Measurements from ENCODE around the gene ERC1. TPM values are rescaled to one million over a fixed set of nuclear protein-coding genes. Genes with fewer than 3 reads are reported as not detected.
A peak's percentile ranks its signal among the peaks of the same experiment; 100 is the strongest.
"Not testable (repeated sequence)": the region's sequence is repeated elsewhere in the genome, so short reads cannot be mapped to it uniquely, and the experiment has no call there.

The ERC1 gene
- total RNA-seq, 1 donor from 2014 or later, result 79.5 TPM

DNA sequence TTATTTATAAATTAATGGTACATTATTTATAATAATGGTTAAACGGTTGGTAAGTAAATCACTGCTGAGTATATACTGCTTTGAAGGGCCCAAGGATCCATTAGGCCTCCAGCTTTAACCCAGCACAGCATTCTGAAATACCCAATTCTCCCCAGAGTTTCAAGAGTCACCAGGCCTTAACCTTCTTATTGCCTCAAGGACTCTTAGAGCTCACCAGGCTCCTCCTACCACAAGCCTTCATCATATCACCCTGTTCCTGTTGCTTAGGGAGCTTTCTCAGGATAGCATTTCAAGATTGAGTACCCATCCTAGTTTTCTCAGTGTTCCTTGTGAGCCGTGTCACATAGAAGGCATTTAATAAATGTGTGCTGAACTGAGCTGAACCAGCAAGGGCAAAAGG is 360.9 kb downstream of the ERC1 start:
- H3K27me3 Mint-ChIP-seq (ENCODE audit: unreplicated experiment), result no peaks in the 10 kb centered on the region
- H3K4me3 Mint-ChIP-seq (ENCODE audit: unreplicated experiment), result no peak overlapping the region
- H3K36me3 Mint-ChIP-seq (ENCODE audit: unreplicated experiment), result no peaks in the 10 kb centered on the region
- DNase-seq (ENCODE audit: extremely low spot score, unreplicated experiment), result no peak
- no peaks in the 10 kb centered on the region for H3K9me3 Mint-ChIP-seq (ENCODE audit: unreplicated experiment)
- no peak overlapping the region for H3K27ac Mint-ChIP-seq (ENCODE audit: unreplicated experiment)
- TF ChIP-seq, protein P1, sequence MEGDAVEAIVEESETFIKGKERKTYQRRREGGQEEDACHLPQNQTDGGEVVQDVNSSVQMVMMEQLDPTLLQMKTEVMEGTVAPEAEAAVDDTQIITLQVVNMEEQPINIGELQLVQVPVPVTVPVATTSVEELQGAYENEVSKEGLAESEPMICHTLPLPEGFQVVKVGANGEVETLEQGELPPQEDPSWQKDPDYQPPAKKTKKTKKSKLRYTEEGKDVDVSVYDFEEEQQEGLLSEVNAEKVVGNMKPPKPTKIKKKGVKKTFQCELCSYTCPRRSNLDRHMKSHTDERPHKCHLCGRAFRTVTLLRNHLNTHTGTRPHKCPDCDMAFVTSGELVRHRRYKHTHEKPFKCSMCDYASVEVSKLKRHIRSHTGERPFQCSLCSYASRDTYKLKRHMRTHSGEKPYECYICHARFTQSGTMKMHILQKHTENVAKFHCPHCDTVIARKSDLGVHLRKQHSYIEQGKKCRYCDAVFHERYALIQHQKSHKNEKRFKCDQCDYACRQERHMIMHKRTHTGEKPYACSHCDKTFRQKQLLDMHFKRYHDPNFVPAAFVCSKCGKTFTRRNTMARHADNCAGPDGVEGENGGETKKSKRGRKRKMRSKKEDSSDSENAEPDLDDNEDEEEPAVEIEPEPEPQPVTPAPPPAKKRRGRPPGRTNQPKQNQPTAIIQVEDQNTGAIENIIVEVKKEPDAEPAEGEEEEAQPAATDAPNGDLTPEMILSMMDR (IDR thresholded peaks at IDR 0.05), result no peak
- H3K4me1 Mint-ChIP-seq (ENCODE audit: unreplicated experiment), result peaks cover 41% of the 10 kb centered on the region

DNA sequence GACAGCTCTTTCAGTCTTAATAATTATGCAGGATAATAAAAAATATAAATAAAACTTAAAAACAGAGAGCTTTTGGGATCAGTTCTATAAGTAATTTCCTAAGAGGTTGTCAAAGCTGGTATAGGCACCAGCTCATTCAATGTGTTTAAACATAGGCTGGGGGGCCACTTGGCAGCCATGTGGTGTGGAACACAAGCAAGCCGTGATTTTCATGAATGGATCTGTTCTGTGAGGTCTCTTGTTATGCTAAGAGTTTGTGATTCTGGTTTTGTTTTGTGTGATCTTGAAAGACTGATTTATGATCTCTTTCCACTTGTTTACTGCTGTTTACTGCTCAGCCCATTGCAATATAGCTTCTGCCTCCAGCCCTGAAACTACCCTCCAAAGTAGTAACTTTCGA is 362.4 kb downstream of the ERC1 start:
- Mint-ChIP-seq H3K4me1 (ENCODE audit: unreplicated experiment) (peaks cover 49% of the 10 kb centered on the region), H3K36me3 (ENCODE audit: unreplicated experiment) (no peaks in the 10 kb centered on the region), H3K4me3 (ENCODE audit: unreplicated experiment) (no peak overlapping the region), H3K27ac (ENCODE audit: unreplicated experiment) (no peak overlapping the region), H3K27me3 (ENCODE audit: unreplicated experiment) (no peaks in the 10 kb centered on the region), H3K9me3 (ENCODE audit: unreplicated experiment) (no peaks in the 10 kb centered on the region)
- TF ChIP-seq, protein P1 (IDR thresholded peaks at IDR 0.05), result no peak
- DNase-seq (ENCODE audit: extremely low spot score, unreplicated experiment), result no peak

DNA sequence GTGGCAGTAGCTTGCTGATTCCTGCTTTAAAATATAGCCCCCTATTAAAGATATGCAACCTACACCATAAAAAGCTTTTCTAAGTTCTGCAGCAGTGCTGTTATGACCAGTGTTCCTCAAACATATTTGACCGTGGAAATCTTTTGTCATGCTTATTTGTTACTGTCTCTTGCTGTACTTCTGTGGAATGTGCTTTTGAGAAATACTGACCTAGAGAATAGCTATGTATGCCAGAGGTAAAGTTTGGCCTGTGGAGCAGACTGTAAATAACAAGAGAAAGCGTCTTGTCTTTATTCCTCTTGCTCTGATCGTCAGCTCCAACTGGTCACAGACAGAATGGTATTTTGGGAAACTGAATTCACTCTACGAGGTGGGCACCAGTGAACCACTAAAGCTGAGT is 364.4 kb downstream of the ERC1 start:
- Mint-ChIP-seq H3K27ac (ENCODE audit: unreplicated experiment) (peak overlapping the region; percentile 52), H3K9me3 (ENCODE audit: unreplicated experiment) (no peaks in the 10 kb centered on the region), H3K4me3 (ENCODE audit: unreplicated experiment) (no peak overlapping the region), H3K4me1 (ENCODE audit: unreplicated experiment) (peaks cover 40% of the 10 kb centered on the region), H3K36me3 (ENCODE audit: unreplicated experiment) (peaks cover 2% of the 10 kb centered on the region), H3K27me3 (ENCODE audit: unreplicated experiment) (no peaks in the 10 kb centered on the region)
- TF ChIP-seq, protein P1 (IDR thresholded peaks at IDR 0.05), result no peak
- no peak for DNase-seq (ENCODE audit: extremely low spot score, unreplicated experiment)

- peak overlapping the region; percentile 52 for H3K27ac Mint-ChIP-seq (ENCODE audit: unreplicated experiment)
- H3K4me3 Mint-ChIP-seq (ENCODE audit: unreplicated experiment), result not testable (repeated sequence)
- H3K4me1 Mint-ChIP-seq (ENCODE audit: unreplicated experiment), result peaks cover 36% of the 10 kb centered on the region
These were observed 364.8 kb downstream of the ERC1 start for GRCh38 chr12:1355871-1356270.

DNA sequence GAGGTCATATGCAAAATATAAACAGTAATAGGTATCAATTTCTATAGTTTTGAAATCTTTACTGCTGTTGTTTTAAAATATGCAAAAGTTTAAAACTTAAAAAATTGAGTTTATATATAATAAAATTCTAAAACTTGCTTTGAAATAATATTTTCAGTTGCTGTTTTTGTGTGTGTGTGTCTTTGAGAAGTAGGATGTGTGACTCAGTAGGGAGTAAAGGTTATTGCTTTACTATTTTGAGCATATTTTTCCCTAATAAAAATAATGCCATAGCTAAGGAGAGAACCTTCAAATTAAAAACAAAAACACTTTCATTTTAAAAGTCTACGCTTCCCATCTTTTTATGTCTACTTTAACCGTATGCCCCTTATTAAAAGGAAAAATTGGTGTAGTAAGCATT is 365.3 kb downstream of the ERC1 start:
- H3K4me1 Mint-ChIP-seq (ENCODE audit: unreplicated experiment), result peaks cover 34% of the 10 kb centered on the region
- no peaks in the 10 kb centered on the region for H3K9me3 Mint-ChIP-seq (ENCODE audit: unreplicated experiment)
- no peak for DNase-seq (ENCODE audit: extremely low spot score, unreplicated experiment)
- no peaks in the 10 kb centered on the region for H3K27me3 Mint-ChIP-seq (ENCODE audit: unreplicated experiment)
- H3K27ac Mint-ChIP-seq (ENCODE audit: unreplicated experiment), result peak overlapping the region; percentile 52
- peaks cover 2% of the 10 kb centered on the region for H3K36me3 Mint-ChIP-seq (ENCODE audit: unreplicated experiment)
- TF ChIP-seq, protein P1 (IDR thresholded peaks at IDR 0.05), result no peak
- no peak overlapping the region for H3K4me3 Mint-ChIP-seq (ENCODE audit: unreplicated experiment)

More at GRCh38 chr12:1355871-1356270, 364.8 kb downstream of the ERC1 start:
- not testable (repeated sequence) for H3K27me3 Mint-ChIP-seq (ENCODE audit: unreplicated experiment); H3K9me3 Mint-ChIP-seq (ENCODE audit: unreplicated experiment); H3K36me3 Mint-ChIP-seq (ENCODE audit: unreplicated experiment); DNase-seq (ENCODE audit: extremely low spot score, unreplicated experiment)

GRCh38 chr12:1357171-1357570 is 366.1 kb downstream of the ERC1 start:
- no peaks in the 10 kb centered on the region for H3K9me3 Mint-ChIP-seq (ENCODE audit: unreplicated experiment)
- no peak for DNase-seq (ENCODE audit: extremely low spot score, unreplicated experiment)
- no peaks in the 10 kb centered on the region for H3K27me3 Mint-ChIP-seq (ENCODE audit: unreplicated experiment)
- peak overlapping the region; percentile 43 for H3K27ac Mint-ChIP-seq (ENCODE audit: unreplicated experiment)
- peaks cover 30% of the 10 kb centered on the region for H3K4me1 Mint-ChIP-seq (ENCODE audit: unreplicated experiment)
- no peak overlapping the region for H3K4me3 Mint-ChIP-seq (ENCODE audit: unreplicated experiment)
- TF ChIP-seq, protein P1 (IDR thresholded peaks at IDR 0.05), result no peak
- H3K36me3 Mint-ChIP-seq (ENCODE audit: unreplicated experiment), result peaks cover 2% of the 10 kb centered on the region
